ENCODE data around the gene FLT1.

The FLT1 gene

GRCh38 chr13:28526876-28527275, 31.9 kb upstream of the FLT1 start:
- DNase-seq = no peak

- DNase-seq = no peak
These were observed 27.9 kb upstream of the FLT1 start for GRCh38 chr13:28522871-28523270.

- DNase-seq = no peak
These were observed 18.8 kb upstream of the FLT1 start for GRCh38 chr13:28513745-28514144.

- no peak for DNase-seq
These were observed 15.6 kb upstream of the FLT1 start for GRCh38 chr13:28510542-28510941.

GRCh38 chr13:28510066-28510465, 15.1 kb upstream of the FLT1 start:
- no peak for DNase-seq

- no peak for DNase-seq
These were observed 10.7 kb upstream of the FLT1 start for GRCh38 chr13:28505543-28506135.

GRCh38 chr13:28503182-28503967, 8.4 kb upstream of the FLT1 start:
- DNase-seq = no peak

GRCh38 chr13:28501547-28501946, 6.6 kb upstream of the FLT1 start:
- DNase-seq = no peak

- DNase-seq = no peak
These were observed 4.7 kb upstream of the FLT1 start for GRCh38 chr13:28499609-28500008.

- no peak for DNase-seq
These were observed 3.7 kb upstream of the FLT1 start for GRCh38 chr13:28498481-28499115.

GRCh38 chr13:28497143-28497876, 2.4 kb upstream of the FLT1 start:
- no peak for DNase-seq

GRCh38 chr13:28496188-28496564, 1.2 kb upstream of the FLT1 start:
- no peak for DNase-seq

GRCh38 chr13:28495538-28496187, 735 bp upstream of the FLT1 start:
- DNase-seq = no peak

GRCh38 chr13:28494504-28494777, 487 bp downstream of the FLT1 start:
- DNase-seq = peak; percentile 63

- DNase-seq = peak; percentile 67
These were observed 1.0 kb downstream of the FLT1 start for GRCh38 chr13:28493740-28494503.

- no peak for DNase-seq
These were observed 2.2 kb downstream of the FLT1 start for GRCh38 chr13:28492569-28493367.

GRCh38 chr13:28490061-28490460, 4.9 kb downstream of the FLT1 start:
- DNase-seq = no peak

- no peak for DNase-seq
These were observed 5.4 kb downstream of the FLT1 start for GRCh38 chr13:28489524-28489931.

- DNase-seq = no peak
These were observed 6.4 kb downstream of the FLT1 start for GRCh38 chr13:28488376-28489005.

GRCh38 chr13:28485996-28486543, 8.9 kb downstream of the FLT1 start:
- no peak for DNase-seq

GRCh38 chr13:28485551-28485950, 9.4 kb downstream of the FLT1 start:
- no peak for DNase-seq

Data from activated CD8-positive, alpha-beta memory T cell treated with anti-CD3 and anti-CD28 coated beads, Interleukin-2, amount 50 U/mL, for 48 hours (primary cell).